ENCODE measurements around the gene LDLRAD4. TPM values are rescaled to one million over a fixed set of nuclear protein-coding genes. Genes with fewer than 3 reads are reported as not detected.
"Not testable (repeated sequence)": the region's sequence is repeated elsewhere in the genome, so short reads cannot be mapped to it uniquely, and the experiment has no call there.

Gene LDLRAD4
- total RNA-seq, 1 donor from 2014 or later: 18.4 TPM

GRCh38 chr18:13474907-13475545, 256.5 kb downstream of the LDLRAD4 start:
- H3K36me3 ChIP-seq: no peaks in the 10 kb centered on the region
- DNase-seq (no peak), ATAC-seq (no peak)
- H3K9me3 ChIP-seq: no peaks in the 10 kb centered on the region
- H3K27me3 ChIP-seq: no peaks in the 10 kb centered on the region
- no peak overlapping the region for H3K4me3 ChIP-seq
- peaks cover 5% of the 10 kb centered on the region for H3K4me1 ChIP-seq
- TF ChIP-seq CTCF (IDR thresholded peaks at IDR 0.05): no peak
- intact Hi-C loops (cut with DNase I): no loop called here
- no peak overlapping the region for H3K27ac ChIP-seq

GRCh38 chr18:13476312-13476711, 257.8 kb downstream of the LDLRAD4 start:
- H3K4me3 ChIP-seq; H3K9me3 ChIP-seq; H3K36me3 ChIP-seq; DNase-seq; H3K4me1 ChIP-seq; ATAC-seq; H3K27me3 ChIP-seq; intact Hi-C loops (cut with DNase I); H3K27ac ChIP-seq: not testable (repeated sequence)

- H3K9me3 ChIP-seq: no peaks in the 10 kb centered on the region
- no peaks in the 10 kb centered on the region for H3K4me1 ChIP-seq
- no peaks in the 10 kb centered on the region for H3K36me3 ChIP-seq
- TF ChIP-seq CTCF (IDR thresholded peaks at IDR 0.05): no peak
- no peak overlapping the region for H3K27ac ChIP-seq
- ATAC-seq (no peak), DNase-seq (no peak)
- no peaks in the 10 kb centered on the region for H3K27me3 ChIP-seq
- intact Hi-C loops (cut with DNase I): no loop called here
- H3K4me3 ChIP-seq: no peak overlapping the region
These were observed 258.7 kb downstream of the LDLRAD4 start for GRCh38 chr18:13477147-13477683.

GRCh38 chr18:13480571-13481255, 262.2 kb downstream of the LDLRAD4 start:
- Histone ChIP-seq H3K27ac (no peak overlapping the region), H3K4me1 (no peaks in the 10 kb centered on the region), H3K36me3 (no peaks in the 10 kb centered on the region), H3K9me3 (no peaks in the 10 kb centered on the region), H3K27me3 (no peaks in the 10 kb centered on the region), H3K4me3 (no peak overlapping the region)
- ATAC-seq (peak; percentile 11), DNase-seq (no peak)
- intact Hi-C loops (cut with DNase I): no loop called here
- TF ChIP-seq CTCF (IDR thresholded peaks at IDR 0.05): no peak

- TF ChIP-seq CTCF (IDR thresholded peaks at IDR 0.05): no peak
- intact Hi-C loops (cut with DNase I): no loop called here
- Histone ChIP-seq H3K4me1 (no peaks in the 10 kb centered on the region), H3K4me3 (no peak overlapping the region), H3K36me3 (no peaks in the 10 kb centered on the region), H3K27ac (no peak overlapping the region), H3K27me3 (no peaks in the 10 kb centered on the region), H3K9me3 (no peaks in the 10 kb centered on the region)
- ATAC-seq (no peak), DNase-seq (no peak)
These were observed 262.8 kb downstream of the LDLRAD4 start for GRCh38 chr18:13481331-13481730.

GRCh38 chr18:13481820-13482617, 263.5 kb downstream of the LDLRAD4 start:
- no peaks in the 10 kb centered on the region for H3K9me3 ChIP-seq
- intact Hi-C loops (cut with DNase I): no loop called here
- no peak for DNase-seq
- no peaks in the 10 kb centered on the region for H3K4me1 ChIP-seq
- no peak overlapping the region for H3K4me3 ChIP-seq
- no peak overlapping the region for H3K27ac ChIP-seq
- H3K27me3 ChIP-seq: no peaks in the 10 kb centered on the region
- H3K36me3 ChIP-seq: no peaks in the 10 kb centered on the region
- ATAC-seq: no peak
- TF ChIP-seq CTCF (IDR thresholded peaks at IDR 0.05): no peak

Data from upper lobe of right lung (tissue), 1 donor.